GM19455 (cell line): ENCODE data around the gene RAB11FIP3.

Experiments
- ATAC-seq: cut with Tn5 transposase; IDR thresholded peaks from one replicate; pipeline ENCODE4 v1.9.1; 2021; ENCODE audit not compliant: unreplicated experiment

The RAB11FIP3 gene

GRCh38 chr16:551210-551609 lies 125.8 kb downstream of the RAB11FIP3 start:
- ATAC-seq = no peak

- ATAC-seq = no peak
Observed at GRCh38 chr16:552171-552570, 126.7 kb downstream of the RAB11FIP3 start.

- ATAC-seq = no peak
Observed at GRCh38 chr16:553601-554296, 128.3 kb downstream of the RAB11FIP3 start.

- no peak for ATAC-seq
Observed at GRCh38 chr16:554297-554621, 128.8 kb downstream of the RAB11FIP3 start.

GRCh38 chr16:554640-555365 lies 129.4 kb downstream of the RAB11FIP3 start:
- no peak for ATAC-seq

GRCh38 chr16:555528-556473 lies 130.4 kb downstream of the RAB11FIP3 start:
- ATAC-seq = no peak

GRCh38 chr16:556474-557173 lies 131.2 kb downstream of the RAB11FIP3 start:
- ATAC-seq = no peak

- no peak for ATAC-seq
Observed at GRCh38 chr16:557463-558297, 132.2 kb downstream of the RAB11FIP3 start.

- no peak for ATAC-seq
Observed at GRCh38 chr16:558298-559020, 133.0 kb downstream of the RAB11FIP3 start.

- ATAC-seq = no peak
Observed at GRCh38 chr16:559021-559380, 133.6 kb downstream of the RAB11FIP3 start.

- ATAC-seq = no peak
Observed at GRCh38 chr16:559411-560203, 134.2 kb downstream of the RAB11FIP3 start.

GRCh38 chr16:560204-560700 lies 134.8 kb downstream of the RAB11FIP3 start, which contains the start of gene PRR35:
Gene PRR35, plus strand, starts transcription at chr16:560394. Its CDS starts 2,901 bp downstream, at chr16:563295.
- ATAC-seq = no peak

- ATAC-seq = no peak
Observed at GRCh38 chr16:560701-561412, 135.4 kb downstream of the RAB11FIP3 start.

GRCh38 chr16:561413-561794 lies 136.0 kb downstream of the RAB11FIP3 start:
- no peak for ATAC-seq

- ATAC-seq = no peak
Observed at GRCh38 chr16:561957-562938, 136.8 kb downstream of the RAB11FIP3 start.

GRCh38 chr16:563072-563644 lies 137.7 kb downstream of the RAB11FIP3 start:
- ATAC-seq = no peak
